ENCODE results near the gene ZSCAN18. TPM values are rescaled to one million over a fixed set of nuclear protein-coding genes. Genes with fewer than 3 reads are reported as not detected.
"Not testable (repeated sequence)": the region's sequence is repeated elsewhere in the genome, so short reads cannot be mapped to it uniquely, and the experiment has no call there.

ZSCAN18 gene, protein sequence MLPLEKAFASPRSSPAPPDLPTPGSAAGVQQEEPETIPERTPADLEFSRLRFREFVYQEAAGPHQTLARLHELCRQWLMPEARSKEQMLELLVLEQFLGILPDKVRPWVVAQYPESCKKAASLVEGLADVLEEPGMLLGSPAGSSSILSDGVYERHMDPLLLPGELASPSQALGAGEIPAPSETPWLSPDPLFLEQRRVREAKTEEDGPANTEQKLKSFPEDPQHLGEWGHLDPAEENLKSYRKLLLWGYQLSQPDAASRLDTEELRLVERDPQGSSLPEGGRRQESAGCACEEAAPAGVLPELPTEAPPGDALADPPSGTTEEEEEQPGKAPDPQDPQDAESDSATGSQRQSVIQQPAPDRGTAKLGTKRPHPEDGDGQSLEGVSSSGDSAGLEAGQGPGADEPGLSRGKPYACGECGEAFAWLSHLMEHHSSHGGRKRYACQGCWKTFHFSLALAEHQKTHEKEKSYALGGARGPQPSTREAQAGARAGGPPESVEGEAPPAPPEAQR
- 100 to 1,000 TPM in 1 of 4 donors, 10 to 100 TPM in 3; 76.2 to 122 (median 83.3) TPM for polyA plus RNA-seq (ENCODE audit: insufficient read length in 4 of 4)

DNA sequence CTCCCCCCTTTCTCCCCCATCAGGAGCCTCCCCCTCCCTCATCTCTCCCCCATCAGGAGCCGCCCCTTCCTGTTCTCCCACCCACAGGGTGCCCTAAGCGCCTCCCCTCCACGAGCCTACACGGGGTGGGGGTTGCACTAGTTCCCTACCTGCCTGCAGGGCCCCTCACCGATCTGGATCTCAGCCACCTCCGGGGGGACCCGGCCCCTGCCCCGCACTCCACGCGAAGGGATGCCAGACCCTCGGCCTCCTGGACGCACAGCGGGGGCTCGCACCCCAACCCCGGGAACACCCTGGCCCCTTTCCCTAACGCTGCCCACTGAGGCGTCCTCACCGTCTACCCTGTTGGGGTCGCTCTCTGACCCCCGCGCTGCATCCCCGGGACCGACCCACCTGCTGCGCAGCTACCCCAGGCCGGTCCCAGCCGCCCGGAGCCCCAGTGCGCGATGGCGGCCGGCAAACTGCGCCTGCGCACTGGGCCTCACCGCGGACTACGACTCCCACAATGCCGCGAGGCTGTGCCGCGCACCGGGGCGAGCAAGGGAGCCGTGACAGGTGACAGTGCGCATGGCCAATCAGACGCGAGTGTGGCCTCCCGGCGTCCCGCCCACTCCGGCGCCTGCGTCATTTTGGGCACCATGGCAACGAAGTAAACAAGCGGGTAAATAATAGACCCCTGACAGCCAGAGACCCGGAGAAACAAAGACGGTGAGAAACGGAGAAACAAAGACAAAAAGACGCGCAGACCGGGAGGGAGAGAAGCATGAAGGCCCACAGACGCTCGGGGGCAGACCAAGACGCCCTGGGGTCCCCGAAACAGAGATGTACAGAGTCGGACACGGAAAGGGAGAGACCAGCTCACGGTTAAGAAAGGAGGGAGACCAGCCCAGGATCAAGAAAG is at the start of gene ZSCAN18:
TSS of gene ZSCAN18 (minus strand) at position 451 of the 901 bp plus-strand sequence. CDS start 7,964 bp downstream, outside the sequence.
- peak; percentile 92 to 97 (median 97) for DNase-seq (ENCODE audit: low read depth in 4 of 4, low spot score in 3 of 4)

DNA sequence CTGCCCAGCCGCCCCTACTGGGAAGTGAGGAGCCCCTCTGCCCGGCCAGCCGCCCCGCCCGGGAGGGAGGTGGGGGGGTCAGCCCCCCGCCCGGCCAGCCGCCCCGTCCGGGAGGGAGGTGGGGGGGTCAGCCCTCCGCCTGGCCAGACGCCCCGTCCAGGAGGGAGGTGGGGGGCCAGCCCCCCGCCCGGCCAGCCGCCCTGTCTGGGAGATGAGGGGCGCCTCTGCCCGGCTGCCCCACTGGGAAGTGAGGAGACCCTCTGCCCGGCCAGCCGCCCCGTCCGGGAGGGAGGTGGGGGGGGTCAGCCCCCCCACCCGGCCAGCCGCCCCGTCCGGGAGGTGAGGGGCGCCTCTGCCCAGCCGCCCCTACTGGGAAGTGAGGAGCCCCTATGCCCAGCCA is 49.4 kb upstream of the ZSCAN18 start:
- DNase-seq (ENCODE audit: low read depth in 4 of 4, low spot score in 3 of 4) = not testable (repeated sequence)

DNA sequence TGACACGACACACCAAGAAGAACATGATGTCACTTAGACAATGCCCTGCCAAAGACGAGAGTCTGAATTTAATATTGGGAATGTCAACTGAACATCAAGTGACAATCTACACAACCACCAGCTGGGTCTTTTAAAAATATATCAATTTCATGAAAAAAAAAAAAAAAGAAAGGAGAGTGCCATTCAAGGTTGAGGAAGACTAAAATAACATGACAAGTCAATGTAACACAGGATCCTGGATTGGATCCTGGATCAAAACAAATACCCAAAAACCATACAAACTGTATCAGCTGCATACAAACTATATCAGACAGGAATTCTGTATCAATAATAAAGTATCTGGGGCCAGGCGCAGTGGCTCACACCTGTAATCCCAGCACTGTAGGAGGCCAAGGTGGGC is 47.8 kb upstream of the ZSCAN18 start:
- DNase-seq (ENCODE audit: low read depth in 4 of 4, low spot score in 3 of 4) = no peak

DNA sequence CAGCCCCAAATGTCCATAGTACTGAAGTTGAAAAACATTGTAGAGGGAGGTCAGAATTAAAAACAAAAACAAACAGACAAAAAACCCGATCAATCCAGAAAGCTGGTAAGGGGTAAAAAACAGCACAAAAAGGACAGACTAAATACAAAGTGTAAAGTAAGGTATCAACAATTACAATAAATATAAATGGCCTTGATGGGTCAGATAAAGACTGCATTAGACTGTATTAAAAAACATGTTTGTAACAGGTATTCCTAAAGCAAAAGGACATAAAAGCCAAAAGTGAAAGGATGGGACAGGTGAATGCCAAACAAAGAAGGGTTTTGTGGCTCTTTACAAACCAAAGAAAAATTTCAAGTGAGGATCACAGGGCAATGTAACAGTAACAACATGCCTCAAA is 36.2 kb upstream of the ZSCAN18 start:
- DNase-seq (ENCODE audit: low read depth in 4 of 4, low spot score in 3 of 4) = no peak

DNA sequence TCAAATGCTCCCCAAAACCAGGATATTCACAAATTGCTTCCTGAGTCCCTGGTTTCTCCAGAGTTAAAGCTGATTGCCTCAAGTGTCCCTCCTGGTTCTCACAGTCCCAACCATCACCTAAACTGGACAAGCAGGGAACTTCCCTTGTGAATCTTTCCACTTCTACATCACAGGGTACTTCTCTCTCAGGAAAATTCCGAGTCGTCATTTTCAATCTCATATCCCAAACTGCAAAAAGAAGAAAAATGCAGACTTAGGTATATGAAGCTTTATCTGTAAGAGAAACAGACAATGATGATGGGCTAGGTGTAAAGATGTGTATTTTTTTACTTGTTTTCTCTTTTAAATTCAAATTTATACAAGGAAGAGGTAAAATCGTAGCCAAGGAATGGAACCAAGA is 31.3 kb upstream of the ZSCAN18 start:
- no peak for DNase-seq (ENCODE audit: low read depth in 4 of 4, low spot score in 3 of 4)

DNA sequence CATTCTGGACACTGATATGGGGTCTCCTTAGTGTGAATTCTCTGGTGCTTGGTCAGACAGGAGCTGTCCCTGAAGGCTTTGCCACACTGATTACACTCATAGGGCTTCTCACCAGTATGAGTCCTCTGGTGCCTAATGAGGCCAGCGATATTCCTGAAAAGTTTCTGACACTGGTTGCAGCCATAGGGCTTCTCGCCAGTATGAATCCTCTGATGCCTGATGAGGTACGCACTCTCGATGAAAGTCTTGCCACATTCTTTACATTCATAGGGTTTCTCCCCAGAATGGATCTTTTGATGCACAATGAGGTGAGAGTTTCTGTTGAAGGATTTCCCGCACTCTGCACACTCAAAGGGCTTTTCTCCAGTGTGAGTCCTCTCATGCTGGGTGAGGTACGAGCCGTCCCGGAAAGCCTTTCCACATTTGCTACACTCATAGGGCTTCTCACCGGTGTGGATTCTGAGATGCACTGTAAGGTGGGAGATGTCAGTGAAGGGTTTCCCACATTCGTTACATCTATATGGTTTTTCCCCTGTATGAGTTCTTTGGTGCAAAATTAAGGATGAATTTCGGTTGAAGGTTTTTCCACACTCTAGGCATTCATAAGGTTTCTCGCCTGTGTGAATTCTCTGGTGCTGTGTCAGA is 30.1 kb upstream of the ZSCAN18 start:
- no peak for DNase-seq (ENCODE audit: low read depth in 4 of 4, low spot score in 3 of 4)

DNA sequence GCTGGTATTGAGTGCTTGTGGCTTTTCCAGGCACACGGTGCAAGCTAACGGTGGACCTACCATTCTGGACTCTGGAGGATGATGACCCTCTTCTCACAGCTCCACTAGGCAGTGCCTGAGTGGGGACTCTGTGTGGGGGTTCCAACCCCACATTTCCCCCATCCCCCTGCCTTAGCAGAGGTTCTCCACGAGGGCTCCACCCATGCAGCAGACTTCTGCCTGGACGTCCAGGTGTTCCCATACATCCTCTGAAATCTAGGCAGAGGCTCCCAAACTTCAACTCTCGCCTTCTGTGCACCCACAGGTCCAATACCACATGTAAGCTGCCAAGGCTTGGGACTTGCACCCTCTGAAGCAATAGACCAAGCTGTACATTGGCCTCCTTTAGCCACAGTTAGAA is 25.3 kb upstream of the ZSCAN18 start:
- no peak for DNase-seq (ENCODE audit: low read depth in 4 of 4, low spot score in 3 of 4)

DNA sequence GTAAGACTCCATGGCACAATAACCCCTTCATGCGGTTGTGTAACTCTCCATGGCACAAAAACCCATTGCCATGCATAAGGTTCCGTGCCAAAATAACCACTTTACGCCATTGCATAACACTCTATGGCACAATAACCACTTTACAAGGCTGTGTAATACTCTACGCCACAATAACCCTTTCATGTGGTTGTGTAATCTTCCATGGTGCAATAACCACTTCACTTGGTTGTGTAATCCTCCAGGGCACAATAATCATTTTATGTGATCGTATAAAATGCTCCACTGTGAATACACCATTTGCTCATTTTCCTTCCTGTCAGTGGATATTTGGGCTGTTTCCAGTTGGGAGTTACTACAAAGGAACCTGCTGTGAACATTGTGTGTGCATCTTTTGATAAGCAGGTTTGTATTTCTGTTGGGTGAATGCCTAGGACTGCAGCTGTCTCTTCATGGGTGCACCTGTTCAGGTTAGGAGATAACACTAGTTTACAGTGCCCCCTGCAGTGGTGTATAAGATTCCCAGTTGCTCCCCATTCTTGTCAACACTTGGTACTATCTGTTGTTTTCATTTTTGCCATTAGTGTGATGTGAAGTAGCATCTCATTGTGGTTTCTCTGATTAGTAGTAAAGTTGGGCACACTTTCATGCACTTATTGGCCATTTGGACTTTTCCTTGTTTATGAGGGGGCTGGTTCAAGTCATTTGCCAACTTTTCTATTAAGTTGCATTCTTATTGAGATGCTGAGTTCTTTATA is 21.1 kb upstream of the ZSCAN18 start:
- no peak for DNase-seq (ENCODE audit: low read depth in 4 of 4, low spot score in 3 of 4)

DNA sequence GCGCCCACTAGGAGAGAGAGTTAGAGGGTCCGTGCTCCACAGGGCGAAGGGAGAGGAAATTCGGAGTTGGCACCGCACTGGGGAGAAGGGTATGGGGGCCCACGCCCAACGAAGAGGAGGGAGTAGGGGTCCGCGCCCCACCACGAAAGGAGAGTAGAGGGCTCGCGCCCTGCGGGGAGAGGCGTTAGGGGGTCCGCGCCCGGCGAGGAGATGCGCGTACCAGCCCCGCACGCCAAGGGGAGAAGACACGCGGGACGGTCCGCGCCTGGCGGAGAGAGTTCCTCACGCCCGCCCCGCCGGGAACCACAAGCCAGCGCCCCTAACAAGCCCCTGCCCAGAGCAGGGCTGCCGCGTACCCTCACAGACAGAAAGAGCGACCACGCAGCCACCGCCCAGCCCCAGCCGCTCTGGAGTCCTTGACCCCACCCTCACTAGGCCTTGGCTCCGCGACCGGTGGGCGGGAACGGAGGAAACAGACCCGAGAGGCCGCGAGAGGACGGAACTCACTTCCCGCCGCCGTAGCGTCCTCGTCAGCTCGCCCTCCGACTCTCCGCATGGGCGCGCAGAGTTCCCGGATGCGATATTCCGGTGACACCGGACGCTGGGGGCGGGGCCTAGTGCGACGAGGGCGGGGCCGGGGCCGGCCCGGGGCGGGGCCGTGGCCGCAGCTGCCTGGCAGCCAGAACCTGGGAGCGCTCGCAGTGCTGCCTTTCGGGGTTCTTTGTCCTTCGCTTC is 20.0 kb upstream of the ZSCAN18 start:
- DNase-seq (ENCODE audit: low read depth in 4 of 4, low spot score in 3 of 4) = peak in 2 of 4 donors; percentile 55 to 58

DNA sequence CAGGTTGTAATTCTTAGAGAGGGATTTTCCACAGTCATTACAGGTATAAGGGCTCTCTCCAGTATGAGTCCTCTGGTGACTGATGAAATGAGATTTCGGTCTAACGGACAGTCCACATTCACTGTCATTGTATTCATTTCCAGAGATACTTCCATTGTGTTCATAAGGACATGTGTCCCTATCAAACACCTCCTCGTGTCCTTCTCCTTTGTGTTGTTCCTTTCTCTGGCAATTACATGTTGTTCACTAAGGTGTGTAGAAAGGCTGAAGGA is 10.5 kb upstream of the ZSCAN18 start:
- no peak for DNase-seq (ENCODE audit: low read depth in 4 of 4, low spot score in 3 of 4)

DNA sequence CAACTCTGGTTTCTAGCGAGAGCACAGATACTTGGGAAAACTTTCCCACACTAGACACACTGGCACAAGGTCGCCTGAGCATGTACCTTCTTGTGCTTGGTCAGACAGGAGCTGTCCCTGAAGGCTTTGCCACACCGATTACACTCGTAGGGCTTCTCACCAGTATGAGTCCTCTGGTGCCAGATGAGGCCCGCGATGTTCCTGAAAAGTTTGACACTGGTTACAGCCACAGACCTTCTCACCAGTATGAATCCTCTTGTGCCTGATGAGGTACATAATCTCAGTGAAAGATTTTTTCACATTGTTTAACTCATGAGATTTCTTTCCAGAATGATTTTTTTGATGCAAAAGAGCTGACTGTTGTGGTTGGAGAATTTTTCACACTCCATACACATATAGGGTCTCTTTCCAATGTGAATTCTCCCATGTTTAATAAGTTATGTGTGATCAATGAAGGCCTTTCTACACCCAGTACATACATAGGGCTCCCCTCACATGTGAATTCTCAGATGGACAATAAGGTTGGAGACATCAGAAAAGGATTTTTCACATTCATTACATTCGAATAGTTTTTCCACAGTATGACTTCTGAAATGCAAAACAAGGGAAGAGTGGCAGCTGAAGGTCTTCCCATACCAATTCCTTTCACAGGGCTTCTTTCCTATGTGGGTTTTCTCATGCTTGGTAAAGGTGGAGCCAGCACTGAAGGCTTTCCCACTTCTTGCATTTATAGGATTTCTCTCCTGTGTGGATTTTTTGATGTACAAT is 9.9 kb upstream of the ZSCAN18 start:
- no peak for DNase-seq (ENCODE audit: low read depth in 4 of 4, low spot score in 3 of 4)

DNA sequence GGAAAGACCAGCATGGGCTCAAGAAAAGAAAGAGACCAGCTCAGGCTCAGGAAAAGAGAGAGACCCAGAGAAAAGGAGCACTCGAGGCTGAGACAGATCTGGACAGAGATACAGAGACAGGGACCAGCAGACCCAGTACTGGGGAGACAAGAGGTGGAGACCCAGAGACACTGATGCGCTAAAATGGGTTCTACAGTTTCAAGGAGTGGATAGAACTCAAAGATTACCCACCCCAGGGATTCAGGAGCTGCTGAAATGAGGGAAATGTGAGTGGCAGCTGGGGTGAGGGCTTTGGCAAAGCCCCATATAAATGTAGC is 609 bp upstream of the ZSCAN18 start:
- DNase-seq (ENCODE audit: low read depth in 4 of 4, low spot score in 3 of 4) = no peak

DNA sequence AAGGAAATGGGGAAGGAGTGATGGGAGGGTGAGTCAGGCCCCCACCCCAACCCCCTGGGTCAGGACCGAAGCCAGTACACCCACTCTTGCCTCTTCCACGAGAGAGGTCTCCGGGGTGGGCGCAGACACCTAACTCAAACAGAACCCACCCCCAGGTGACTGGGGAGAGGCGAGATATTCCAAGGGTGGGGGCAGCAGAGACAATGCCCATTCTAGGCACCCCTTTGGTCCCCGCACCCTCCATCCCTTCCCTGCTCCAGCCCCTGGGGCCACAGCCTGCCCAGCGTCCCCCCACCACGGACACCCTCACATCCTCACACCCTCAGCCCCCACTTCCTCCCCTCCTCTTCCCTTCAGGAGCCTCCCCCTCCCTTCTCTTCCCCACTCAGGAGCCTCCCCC is 682 bp downstream of the ZSCAN18 start:
- DNase-seq (ENCODE audit: low read depth in 4 of 4, low spot score in 3 of 4) = no peak

DNA sequence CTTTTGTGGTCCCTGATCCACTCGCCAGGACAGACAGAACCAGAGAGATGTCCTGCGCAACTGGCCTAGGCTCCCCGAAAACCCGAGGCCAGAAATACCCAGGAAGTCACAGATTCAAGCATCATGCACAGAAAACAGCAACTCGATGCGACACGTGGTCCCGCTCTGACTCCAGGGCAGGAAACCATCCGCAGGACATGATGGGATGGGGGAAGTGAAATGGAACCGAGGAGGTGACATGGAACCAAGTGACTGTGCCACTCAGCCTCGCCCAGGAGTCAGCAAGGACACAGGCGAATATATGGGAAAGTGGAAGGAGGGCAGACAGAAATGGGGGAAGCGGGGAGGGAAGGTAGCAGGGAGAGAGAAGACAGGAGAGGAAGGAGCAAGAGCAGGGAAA is 1.1 kb downstream of the ZSCAN18 start:
- DNase-seq (ENCODE audit: low read depth in 4 of 4, low spot score in 3 of 4) = no peak

DNA sequence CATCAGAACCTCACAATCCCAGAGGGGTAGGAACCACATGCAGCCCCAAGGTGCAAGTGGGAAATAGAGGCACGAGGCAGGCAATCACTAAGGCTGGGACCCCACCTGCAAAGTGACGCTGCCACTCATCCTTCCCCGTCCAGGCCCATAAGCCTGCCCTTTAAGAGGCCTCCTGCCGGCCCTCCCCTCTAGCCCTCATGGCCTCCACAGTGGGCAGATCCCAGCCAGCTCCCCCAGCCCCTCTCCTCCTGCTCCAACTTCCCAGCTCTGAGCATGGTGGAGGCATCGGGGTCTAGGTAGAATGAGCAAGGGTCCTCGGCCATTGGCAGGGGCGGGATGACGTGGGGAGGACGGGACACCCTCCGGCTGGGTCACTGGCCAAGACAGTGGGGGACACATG is 2.7 kb downstream of the ZSCAN18 start:
- no peak for DNase-seq (ENCODE audit: low read depth in 4 of 4, low spot score in 3 of 4)

DNA sequence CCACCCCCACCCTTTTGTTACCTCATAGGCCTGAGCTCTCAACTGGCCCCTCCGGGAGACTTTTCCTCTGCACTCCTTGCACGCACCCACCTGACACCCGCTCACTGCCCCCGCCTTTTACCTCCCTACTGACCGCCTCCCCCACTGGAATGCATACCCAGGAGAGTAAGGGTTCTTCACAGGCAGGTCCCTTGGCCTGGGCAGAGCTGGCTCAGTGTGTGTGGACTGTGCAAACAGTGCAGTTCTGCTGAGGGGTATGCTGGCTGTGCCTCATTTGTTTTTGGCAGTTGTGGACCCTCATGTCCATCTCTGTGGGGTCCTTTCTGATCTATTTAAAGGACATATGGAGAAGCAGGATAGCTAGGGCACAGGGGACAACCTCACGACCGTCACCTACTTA is 5.0 kb downstream of the ZSCAN18 start:
- DNase-seq (ENCODE audit: low read depth in 4 of 4, low spot score in 3 of 4) = no peak

DNA sequence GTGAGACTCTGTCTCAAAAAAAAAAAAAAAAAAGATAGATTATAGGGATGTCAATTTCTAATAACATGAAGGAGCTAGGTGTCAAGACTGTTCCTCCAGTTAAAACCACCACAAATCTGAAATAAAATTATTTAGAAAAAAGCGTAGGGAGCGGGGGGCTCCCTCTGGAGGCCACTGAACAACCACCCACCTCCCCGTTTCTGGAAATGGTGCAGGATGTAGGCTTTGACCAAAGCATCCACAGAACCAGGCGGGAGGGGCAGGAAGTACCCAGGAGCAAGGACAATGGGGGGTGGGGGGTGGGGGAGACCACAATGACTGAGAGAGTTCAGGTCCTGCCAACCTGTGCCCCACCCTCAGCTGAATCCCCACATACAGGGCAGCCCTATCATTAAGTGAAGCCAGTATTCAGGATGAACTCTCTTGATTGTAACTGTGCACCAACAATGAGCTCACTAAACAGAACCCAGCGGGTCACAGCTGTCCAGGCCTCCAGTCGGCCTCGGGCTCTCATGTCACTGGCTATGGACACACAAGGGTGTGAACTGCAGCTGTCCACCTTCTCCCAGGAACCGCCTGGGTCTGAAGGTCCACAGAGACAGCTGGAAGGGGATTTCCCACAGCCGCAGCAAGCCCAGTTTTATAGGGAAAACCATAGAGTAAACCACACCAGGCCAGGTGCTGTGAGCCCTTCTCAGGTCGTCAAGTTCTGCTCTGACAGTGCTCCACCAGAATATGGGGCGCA is 6.6 kb downstream of the ZSCAN18 start:
- DNase-seq (ENCODE audit: low read depth in 4 of 4, low spot score in 3 of 4) = no peak

DNA sequence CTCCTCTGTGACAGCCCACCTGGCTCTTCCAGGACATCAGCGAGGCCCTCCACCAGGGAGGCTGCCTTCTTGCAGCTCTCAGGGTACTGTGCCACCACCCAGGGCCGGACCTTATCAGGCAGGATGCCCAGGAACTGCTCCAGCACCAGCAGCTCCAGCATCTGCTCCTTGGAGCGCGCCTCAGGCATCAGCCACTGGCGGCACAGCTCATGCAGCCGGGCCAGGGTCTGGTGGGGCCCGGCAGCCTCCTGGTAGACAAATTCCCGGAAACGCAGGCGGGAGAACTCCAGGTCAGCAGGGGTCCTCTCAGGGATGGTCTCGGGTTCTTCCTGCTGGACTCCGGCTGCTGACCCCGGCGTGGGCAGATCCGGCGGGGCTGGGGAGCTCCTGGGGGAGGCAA is 8.2 kb downstream of the ZSCAN18 start:
- no peak for DNase-seq (ENCODE audit: low read depth in 4 of 4, low spot score in 3 of 4)
